Activated CD4-positive, alpha-beta T cell treated with anti-CD3 and anti-CD28 coated beads for 36 hours (primary cell): ENCODE data around the gene TSPYL1. TPM values are rescaled to one million over a fixed set of nuclear protein-coding genes. Genes with fewer than 3 reads are reported as not detected.

ENCODE experiments used
- ATAC-seq: fragments of 200-7000 bp; cut with Tn5 transposase; one replicate; pipeline ENCODE4 v1.10.0; 2021; ENCODE audit warnings: mild to moderate bottlenecking, moderate library complexity
- CTCF ChIA-PET: fragments of 350-600 bp; sonication (Branson Sonifier 250); formaldehyde crosslinking; loops from one replicate; lab custom pipeline; 2021; ENCODE audit warnings: antibody characterized with exemption; lab: Charles Lee
- POLR2A ChIA-PET: fragments of 350-600 bp; sonication (Branson Sonifier 250); formaldehyde crosslinking; loops from one replicate; lab custom pipeline; 2021; ENCODE audit warnings: antibody characterized with exemption, inconsistent platforms; lab: Charles Lee
- DNase-seq: peaks from one replicate; pipeline ENCODE4 v3.0.0-alpha.2; 2020
- H3K27ac Mint-ChIP-seq: one replicate; pipeline ENCODE4 v1.8.0; 2021; ENCODE audit warnings: mixed read lengths
- H3K27me3 Mint-ChIP-seq: one replicate; pipeline ENCODE4 v1.8.0; 2021; ENCODE audit warnings: mixed read lengths
- H3K36me3 Mint-ChIP-seq: one replicate; pipeline ENCODE4 v1.8.0; 2021; ENCODE audit warnings: low read depth, mixed read lengths
- H3K4me1 Mint-ChIP-seq: one replicate; pipeline ENCODE4 v1.8.0; 2021; ENCODE audit warnings: mixed read lengths
- H3K4me3 Mint-ChIP-seq: one replicate; pipeline ENCODE4 v1.8.0; 2021; ENCODE audit warnings: mild to moderate bottlenecking, moderate library complexity, mixed read lengths
- H3K9me3 Mint-ChIP-seq: one replicate; pipeline ENCODE4 v1.8.0; 2021; ENCODE audit warnings: low read depth, mixed read lengths
- intact Hi-C, 2 experiments: fragments of 100-400 bp; cut with DNase I in 1 of 2; cut with micrococcal nuclease in 1 of 2; formaldehyde crosslinking; loops; one replicate each; pipeline versions ENCODE4 v1.14.2 to v1.15.1; 2022 to 2024; cut with DNase I, micrococcal nuclease
- total RNA-seq, 2 experiments: library from RNA; stranded (reverse); gene quantifications; one replicate each; pipeline ENCODE4 v1.2.3, GENCODE V29; 2021

TSPYL1 gene
- total RNA-seq, 2 experiments from 2014 or later = 37.5 to 38.2 TPM

- POLR2A ChIA-PET = no interaction called here
- DNase-seq (no peak), ATAC-seq (no peak)
- no peaks in the 10 kb centered on the region for H3K9me3 Mint-ChIP-seq
- H3K4me1 Mint-ChIP-seq = peaks cover 25% of the 10 kb centered on the region
- no peak overlapping the region for H3K27ac Mint-ChIP-seq
- H3K36me3 Mint-ChIP-seq = peaks cover 24% of the 10 kb centered on the region
- intact Hi-C loops = no loop called here
- CTCF ChIA-PET = interaction anchor here (2.4 kb wide), 1 partner anchor 29 kb away, joined by 7 read pairs; no protein-coding TSS in a partner anchor
- no peak overlapping the region for H3K4me3 Mint-ChIP-seq
- H3K27me3 Mint-ChIP-seq = no peaks in the 10 kb centered on the region
Measured at GRCh38 chr6:116247285-116247684, 32.4 kb downstream of the TSPYL1 start.

GRCh38 chr6:116246089-116246488, 33.6 kb downstream of the TSPYL1 start:
- DNase-seq = no peak
- peaks cover 12% of the 10 kb centered on the region for H3K36me3 Mint-ChIP-seq
- peaks cover 23% of the 10 kb centered on the region for H3K4me1 Mint-ChIP-seq
- intact Hi-C loops = no loop called here
- ChIA-PET CTCF (no interaction called here), POLR2A (no interaction called here)
- no peaks in the 10 kb centered on the region for H3K9me3 Mint-ChIP-seq
- no peak overlapping the region for H3K27ac Mint-ChIP-seq
- no peak for ATAC-seq
- H3K27me3 Mint-ChIP-seq = no peaks in the 10 kb centered on the region
- H3K4me3 Mint-ChIP-seq = no peak overlapping the region

DNA sequence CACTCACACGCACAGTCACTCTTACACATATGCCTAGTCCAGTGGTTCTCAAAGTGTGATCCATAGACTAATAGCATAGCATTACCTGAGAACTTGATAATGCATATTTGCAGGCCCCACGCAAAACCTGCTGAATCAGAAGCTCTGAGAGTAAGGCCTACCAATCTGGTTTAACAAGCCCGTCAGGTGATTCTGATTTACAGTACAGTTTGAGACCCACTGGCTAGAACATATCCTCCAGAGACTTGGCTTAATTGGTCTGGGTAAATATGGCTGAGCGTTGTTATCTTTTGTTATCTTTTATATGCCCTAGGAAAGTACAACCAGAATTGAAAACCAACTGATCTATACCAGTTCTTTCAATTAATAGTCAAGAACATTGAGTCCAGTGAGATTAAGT, 35.4 kb downstream of the TSPYL1 start:
- ChIA-PET CTCF (interaction anchor here (1.9 kb wide), 1 partner anchor 10 kb away, joined by 4 read pairs; the partner anchor contains the start of gene TSPYL4), POLR2A (no interaction called here)
- H3K36me3 Mint-ChIP-seq = peaks cover 5% of the 10 kb centered on the region
- no peak for ATAC-seq
- H3K4me3 Mint-ChIP-seq = no peak overlapping the region
- peaks cover 10% of the 10 kb centered on the region for H3K4me1 Mint-ChIP-seq
- H3K27ac Mint-ChIP-seq = no peak overlapping the region
- H3K9me3 Mint-ChIP-seq = no peaks in the 10 kb centered on the region
- intact Hi-C loops = no loop called here
- H3K27me3 Mint-ChIP-seq = no peaks in the 10 kb centered on the region
- DNase-seq = no peak

DNA sequence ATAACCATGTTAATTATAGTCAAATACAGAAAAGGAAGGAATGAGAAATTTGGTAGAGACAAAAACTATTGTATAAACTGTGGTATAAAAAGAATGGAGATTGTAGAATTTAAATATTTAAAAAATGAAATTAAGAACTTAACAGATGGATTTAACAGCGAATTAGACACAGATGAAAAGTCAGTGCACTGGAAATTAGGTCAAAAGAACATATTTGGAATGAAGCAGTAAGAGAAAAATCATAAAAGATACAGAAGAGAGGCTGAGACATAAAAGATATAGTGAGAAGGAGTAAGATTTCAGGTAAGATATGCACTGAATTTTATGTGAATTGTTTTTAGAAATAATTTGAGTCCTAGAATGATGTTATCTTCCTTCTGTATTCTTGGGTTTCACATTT, 39.9 kb downstream of the TSPYL1 start:
- ChIA-PET CTCF (no interaction called here), POLR2A (no interaction called here)
- H3K27me3 Mint-ChIP-seq = no peaks in the 10 kb centered on the region
- H3K9me3 Mint-ChIP-seq = no peaks in the 10 kb centered on the region
- H3K27ac Mint-ChIP-seq = no peak overlapping the region
- peaks cover 5% of the 10 kb centered on the region for H3K36me3 Mint-ChIP-seq
- ATAC-seq = no peak
- no peaks in the 10 kb centered on the region for H3K4me1 Mint-ChIP-seq
- no peak overlapping the region for H3K4me3 Mint-ChIP-seq
- DNase-seq = no peak
- intact Hi-C loops = no loop called here

DNA sequence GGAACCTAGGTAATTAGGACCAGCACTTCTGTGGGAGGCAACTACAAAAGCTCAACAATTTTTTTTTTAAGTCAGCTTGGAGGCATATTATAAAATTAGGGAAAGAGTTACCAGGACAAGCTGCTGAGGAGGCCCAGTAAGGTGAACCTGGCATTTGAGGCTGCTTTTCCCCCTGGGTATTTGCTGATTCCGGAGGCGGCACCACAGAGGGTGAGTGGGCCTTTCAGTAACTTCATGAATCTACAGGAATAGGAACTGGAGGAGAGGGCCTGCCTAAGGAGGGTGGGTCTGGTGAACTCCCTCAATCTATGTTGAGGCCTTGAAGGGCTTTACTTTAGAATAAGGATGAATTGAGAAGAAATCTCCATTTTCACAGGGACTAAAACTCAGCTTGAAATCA, 40.5 kb downstream of the TSPYL1 start:
- Mint-ChIP-seq H3K4me3 (no peak overlapping the region), H3K36me3 (peaks cover 2% of the 10 kb centered on the region), H3K27ac (no peak overlapping the region)

GRCh38 chr6:116238083-116238482, 41.6 kb downstream of the TSPYL1 start:
- CTCF ChIA-PET = interaction anchor here (1.5 kb wide), 1 partner anchor 21 kb away, joined by 5 read pairs; no protein-coding TSS in a partner anchor
- ATAC-seq (no peak), DNase-seq (no peak)
- no peak overlapping the region for H3K27ac Mint-ChIP-seq
- intact Hi-C loops = no loop called here
- no peaks in the 10 kb centered on the region for H3K9me3 Mint-ChIP-seq
- H3K4me3 Mint-ChIP-seq = no peak overlapping the region
- H3K4me1 Mint-ChIP-seq = no peaks in the 10 kb centered on the region
- no peaks in the 10 kb centered on the region for H3K27me3 Mint-ChIP-seq
- peaks cover 3% of the 10 kb centered on the region for H3K36me3 Mint-ChIP-seq
- POLR2A ChIA-PET = no interaction called here

More for the DNA sequence above, 40.5 kb downstream of the TSPYL1 start:
- ATAC-seq (no peak), DNase-seq (no peak)
- H3K27me3 Mint-ChIP-seq = no peaks in the 10 kb centered on the region
- POLR2A ChIA-PET = no interaction called here
- H3K4me1 Mint-ChIP-seq = no peaks in the 10 kb centered on the region
- H3K9me3 Mint-ChIP-seq = no peaks in the 10 kb centered on the region
- intact Hi-C loops = no loop called here
- CTCF ChIA-PET = interaction anchor here (0.7 to 1.5 kb wide), 2 partner anchors 22 to 29 kb away, joined by 3 to 5 read pairs; no protein-coding TSS in a partner anchor

- no peak overlapping the region for H3K27ac Mint-ChIP-seq
- peaks cover 5% of the 10 kb centered on the region for H3K36me3 Mint-ChIP-seq
- ATAC-seq (no peak), DNase-seq (no peak)
- no peaks in the 10 kb centered on the region for H3K9me3 Mint-ChIP-seq
- H3K4me3 Mint-ChIP-seq = no peak overlapping the region
- POLR2A ChIA-PET = no interaction called here
- intact Hi-C loops = no loop called here
- no peaks in the 10 kb centered on the region for H3K4me1 Mint-ChIP-seq
- CTCF ChIA-PET = interaction anchor here (0.6 to 1.4 kb wide), 4 partner anchors 11 to 53 kb away, joined by 3 read pairs; no protein-coding TSS in a partner anchor
- H3K27me3 Mint-ChIP-seq = no peaks in the 10 kb centered on the region
Measured at GRCh38 chr6:116234689-116235088, 45.0 kb downstream of the TSPYL1 start.

- H3K4me3 Mint-ChIP-seq = no peak overlapping the region
- peaks cover 4% of the 10 kb centered on the region for H3K36me3 Mint-ChIP-seq
- ATAC-seq (no peak), DNase-seq (peak; percentile 54)
- CTCF ChIA-PET = interaction anchor here (0.7 to 1.4 kb wide), 4 partner anchors 11 to 129 kb away, joined by 3 to 7 read pairs (median 4); partner anchors contain the start of gene NT5DC1
- no peaks in the 10 kb centered on the region for H3K27me3 Mint-ChIP-seq
- intact Hi-C loops = no loop called here
- H3K9me3 Mint-ChIP-seq = no peaks in the 10 kb centered on the region
- H3K4me1 Mint-ChIP-seq = no peaks in the 10 kb centered on the region
- no peak overlapping the region for H3K27ac Mint-ChIP-seq
- POLR2A ChIA-PET = no interaction called here
Measured at GRCh38 chr6:116229287-116229913, 50.3 kb downstream of the TSPYL1 start.

Other genes starting within 250 kb of the TSPYL1 start
- gene FRK, start 219.0 kb downstream of the TSPYL1 start, total RNA-seq = under 1 TPM; 0.02 to 0.05 TPM
- gene NT5DC1, start 179.1 kb downstream of the TSPYL1 start, total RNA-seq = 10 to 100 TPM; 39.4 to 42.4 TPM
- gene COL10A1, start 153.8 kb downstream of the TSPYL1 start, total RNA-seq = not detected
- gene TSPYL4, start 25.9 kb downstream of the TSPYL1 start, total RNA-seq = 10 to 100 TPM in 1 of 2 experiments, 1 to 10 TPM in 1; 9.4 to 10.8 TPM
- 1 to 10 TPM; 5.6 TPM for gene DSE, start 91.0 kb upstream of the TSPYL1 start, total RNA-seq
- 10 to 100 TPM in 1 of 2 experiments, 1 to 10 TPM in 1; 7.1 to 10.0 TPM for gene CALHM6, start 181.4 kb upstream of the TSPYL1 start, total RNA-seq
- gene CALHM5, start 231.7 kb upstream of the TSPYL1 start, total RNA-seq = not detected